Activated CD8-positive, alpha-beta T cell treated with anti-CD3 and anti-CD28 coated beads for 36 hours (primary cell): Measurements from ENCODE around the gene CBX2. TPM values are rescaled to one million over a fixed set of nuclear protein-coding genes. Genes with fewer than 3 reads are reported as not detected.

ENCODE experiments used
- ATAC-seq: fragments of 200-7000 bp; cut with Tn5 transposase; one replicate; pipeline ENCODE4 v1.10.0; 2021; ENCODE audit warnings: mild to moderate bottlenecking, moderate library complexity
- CTCF ChIA-PET: fragments of 350-600 bp; sonication (Branson Sonifier 250); formaldehyde crosslinking; loops from one replicate; lab custom pipeline; 2021; ENCODE audit warnings: antibody characterized with exemption; lab: Charles Lee
- POLR2A ChIA-PET: fragments of 350-600 bp; sonication (Branson Sonifier 250); formaldehyde crosslinking; loops from one replicate; lab custom pipeline; 2021; ENCODE audit warnings: antibody characterized with exemption; lab: Charles Lee
- DNase-seq: peaks from one replicate; pipeline ENCODE4 v3.0.0-alpha.2; 2020
- H3K27ac Mint-ChIP-seq: one replicate; pipeline ENCODE4 v1.8.0; 2021; ENCODE audit warnings: mild to moderate bottlenecking, mixed read lengths
- H3K27me3 Mint-ChIP-seq: one replicate; pipeline ENCODE4 v1.8.0; 2021; ENCODE audit warnings: mixed read lengths
- H3K36me3 Mint-ChIP-seq: one replicate; pipeline ENCODE4 v1.8.0; 2021; ENCODE audit warnings: low read depth, mixed read lengths
- H3K4me1 Mint-ChIP-seq: one replicate; pipeline ENCODE4 v1.8.0; 2021; ENCODE audit warnings: low read depth, mixed read lengths
- H3K4me3 Mint-ChIP-seq: one replicate; pipeline ENCODE4 v1.8.0; 2021; ENCODE audit warnings: mild to moderate bottlenecking, moderate library complexity, mixed read lengths
- H3K9me3 Mint-ChIP-seq: one replicate; pipeline ENCODE4 v1.8.0; 2021; ENCODE audit warnings: mixed read lengths
- intact Hi-C: fragments of 100-400 bp; cut with micrococcal nuclease; formaldehyde crosslinking; loops from one replicate; pipeline ENCODE4 v1.10.0; 2022
- total RNA-seq, 2 experiments: library from RNA; stranded (reverse); gene quantifications; one replicate each; pipeline ENCODE4 v1.2.3, GENCODE V29; 2021
- TF ChIP-seq, protein P1 (sequence below): fragments of 200-600 bp; IDR thresholded peaks from one replicate; pipeline ENCODE4 v1.8.0; 2022; ENCODE audit warnings: antibody characterized with exemption, mild to moderate bottlenecking

CBX2 gene
- total RNA-seq, 2 experiments from 2014 or later: 8.0 to 9.7 TPM

DNA sequence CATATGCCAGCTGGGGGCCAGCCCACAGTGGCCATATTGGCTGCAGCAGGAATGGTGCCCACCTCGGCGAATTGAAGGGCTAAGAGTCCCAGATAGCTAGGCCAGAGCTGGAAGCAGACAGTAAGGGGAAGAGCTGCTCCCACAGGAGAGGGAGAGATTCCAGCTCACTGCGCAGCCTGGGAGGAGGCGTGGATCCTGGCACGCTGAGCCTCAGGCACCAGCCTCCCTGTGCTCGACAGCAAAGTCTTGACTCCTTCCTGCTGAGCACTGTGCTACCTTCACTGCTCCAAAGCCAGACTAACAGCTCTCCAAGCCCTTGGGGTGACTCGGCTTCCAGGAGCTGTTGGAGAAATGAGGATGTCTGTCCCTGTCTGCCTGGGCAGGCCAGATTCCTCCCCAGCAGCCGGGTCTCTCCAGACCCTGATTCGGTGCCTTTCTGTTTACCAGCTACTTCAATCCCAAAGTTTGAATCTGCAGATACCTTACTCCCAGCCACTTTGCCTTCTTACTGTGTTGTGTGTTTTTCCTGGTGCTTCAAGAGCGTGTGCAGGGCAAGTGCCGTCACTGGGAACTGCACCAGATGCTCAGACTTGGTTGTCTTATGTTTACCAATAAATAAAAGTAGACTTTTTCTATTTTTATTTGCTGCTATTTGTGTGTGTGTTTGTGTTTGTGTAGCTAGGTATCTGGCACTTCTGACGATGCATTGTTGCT, 9.1 kb downstream of the CBX2 start:
- H3K9me3 Mint-ChIP-seq: no peaks in the 10 kb centered on the region
- H3K4me3 Mint-ChIP-seq: no peak overlapping the region
- intact Hi-C loops: no loop called here
- TF ChIP-seq, protein P1, sequence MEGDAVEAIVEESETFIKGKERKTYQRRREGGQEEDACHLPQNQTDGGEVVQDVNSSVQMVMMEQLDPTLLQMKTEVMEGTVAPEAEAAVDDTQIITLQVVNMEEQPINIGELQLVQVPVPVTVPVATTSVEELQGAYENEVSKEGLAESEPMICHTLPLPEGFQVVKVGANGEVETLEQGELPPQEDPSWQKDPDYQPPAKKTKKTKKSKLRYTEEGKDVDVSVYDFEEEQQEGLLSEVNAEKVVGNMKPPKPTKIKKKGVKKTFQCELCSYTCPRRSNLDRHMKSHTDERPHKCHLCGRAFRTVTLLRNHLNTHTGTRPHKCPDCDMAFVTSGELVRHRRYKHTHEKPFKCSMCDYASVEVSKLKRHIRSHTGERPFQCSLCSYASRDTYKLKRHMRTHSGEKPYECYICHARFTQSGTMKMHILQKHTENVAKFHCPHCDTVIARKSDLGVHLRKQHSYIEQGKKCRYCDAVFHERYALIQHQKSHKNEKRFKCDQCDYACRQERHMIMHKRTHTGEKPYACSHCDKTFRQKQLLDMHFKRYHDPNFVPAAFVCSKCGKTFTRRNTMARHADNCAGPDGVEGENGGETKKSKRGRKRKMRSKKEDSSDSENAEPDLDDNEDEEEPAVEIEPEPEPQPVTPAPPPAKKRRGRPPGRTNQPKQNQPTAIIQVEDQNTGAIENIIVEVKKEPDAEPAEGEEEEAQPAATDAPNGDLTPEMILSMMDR: no peak
- CTCF ChIA-PET: interaction anchor here (0.7 to 1.7 kb wide), 5 partner anchors 9 to 212 kb away, joined by 3 to 4 read pairs (median 3); partner anchors contain the start of genes CBX2 and CBX4
- DNase-seq: no peak
- no peak for ATAC-seq
- peaks cover 14% of the 10 kb centered on the region for H3K4me1 Mint-ChIP-seq
- peaks cover 7% of the 10 kb centered on the region for H3K36me3 Mint-ChIP-seq
- POLR2A ChIA-PET: interaction anchor here (1.8 kb wide), 1 partner anchor 10 kb away, joined by 5 read pairs; the partner anchor contains the start of gene CBX8
- H3K27me3 Mint-ChIP-seq: peaks cover 44% of the 10 kb centered on the region
- no peak overlapping the region for H3K27ac Mint-ChIP-seq

DNA sequence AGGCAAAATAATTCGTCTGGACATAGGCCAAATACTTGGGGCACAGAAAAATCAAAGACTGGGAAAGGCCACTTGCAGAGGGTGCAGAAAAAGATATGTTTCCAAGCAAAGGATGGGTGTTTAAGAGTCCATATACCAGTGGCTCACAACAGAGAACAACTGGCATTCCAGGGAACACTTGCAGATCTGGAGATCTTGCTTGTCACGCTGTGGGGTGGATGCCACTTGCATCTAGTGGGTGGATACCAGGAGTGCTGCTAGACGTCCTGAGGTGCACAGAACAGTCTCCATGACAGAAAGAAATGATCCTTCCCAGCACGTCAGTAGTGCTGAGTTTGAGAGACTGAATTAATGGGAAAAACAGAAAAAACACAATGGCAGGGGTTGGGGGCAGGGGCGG, 10.5 kb downstream of the CBX2 start:
- H3K36me3 Mint-ChIP-seq: peaks cover 2% of the 10 kb centered on the region
- CTCF ChIA-PET: interaction anchor here (0.9 to 2.0 kb wide), 11 partner anchors 8 to 183 kb away, joined by 3 to 14 read pairs (median 5); no protein-coding TSS in a partner anchor

DNA sequence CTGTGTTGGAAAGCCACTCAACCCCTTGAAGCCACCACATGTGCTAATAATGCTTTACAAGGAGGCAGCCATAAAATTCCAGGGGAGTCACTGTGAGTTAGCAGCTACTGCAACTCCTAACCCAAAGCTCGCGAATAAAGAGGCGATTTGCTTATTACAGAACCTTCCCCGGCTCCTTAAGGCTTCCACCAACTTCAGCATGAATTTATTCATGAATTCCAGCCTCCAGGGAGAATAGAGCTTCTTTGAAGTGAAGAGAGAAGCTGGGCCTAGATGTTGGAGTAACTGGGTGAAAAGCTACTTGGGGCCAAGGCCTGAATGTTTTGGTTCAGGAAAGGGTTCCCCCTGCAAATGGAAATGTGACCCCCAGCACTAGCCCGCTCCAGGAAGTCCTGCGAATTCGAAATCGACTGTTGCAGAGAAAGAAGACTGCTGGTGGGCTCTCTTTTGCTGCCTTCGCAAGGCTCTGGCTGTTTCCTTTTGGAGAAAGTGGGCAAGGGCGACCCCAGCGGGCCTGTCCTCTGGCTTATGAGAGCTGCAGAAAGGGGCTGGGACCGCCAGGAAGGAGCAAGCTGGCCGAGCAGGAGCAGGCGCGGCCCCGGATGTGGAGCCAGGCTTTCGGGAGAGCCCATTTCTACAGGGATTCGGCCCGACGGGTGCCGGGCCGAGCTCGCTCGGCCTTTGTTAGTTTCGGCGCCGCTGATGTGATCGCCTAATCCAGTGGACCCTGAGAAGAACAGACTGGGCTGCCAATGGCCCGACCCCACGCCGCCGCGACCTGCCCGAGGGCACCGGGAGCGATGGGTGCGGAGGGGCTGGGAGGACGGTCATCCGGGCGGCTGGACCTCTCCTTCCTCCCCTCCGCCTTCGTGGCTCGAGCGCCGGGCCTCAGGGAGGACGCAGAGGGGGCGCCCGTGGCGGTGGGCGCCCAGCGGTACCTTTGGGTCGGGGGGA, 11.3 kb downstream of the CBX2 start:
- CTCF ChIA-PET: interaction anchor here (0.6 to 2.0 kb wide), 23 partner anchors 9 to 219 kb away, joined by 3 to 14 read pairs (median 4); no protein-coding TSS in a partner anchor
- ATAC-seq: no peak
- intact Hi-C loops: no loop called here
- POLR2A ChIA-PET: interaction anchor here (1.8 kb wide), 1 partner anchor 12 kb away, joined by 4 read pairs; no protein-coding TSS in a partner anchor
- Mint-ChIP-seq H3K4me3 (no peak overlapping the region), H3K27me3 (peaks cover 44% of the 10 kb centered on the region), H3K36me3 (no peaks in the 10 kb centered on the region), H3K4me1 (peaks cover 7% of the 10 kb centered on the region), H3K27ac (no peak overlapping the region), H3K9me3 (no peaks in the 10 kb centered on the region)
- TF ChIP-seq, protein P1: no peak
- DNase-seq: no peak

More for the DNA sequence above, 10.5 kb downstream of the CBX2 start:
- ATAC-seq (no peak), DNase-seq (no peak)
- H3K4me3 Mint-ChIP-seq: no peak overlapping the region
- TF ChIP-seq, protein P1: no peak
- intact Hi-C loops: no loop called here
- H3K9me3 Mint-ChIP-seq: no peaks in the 10 kb centered on the region
- H3K27me3 Mint-ChIP-seq: peaks cover 41% of the 10 kb centered on the region
- peaks cover 7% of the 10 kb centered on the region for H3K4me1 Mint-ChIP-seq
- H3K27ac Mint-ChIP-seq: no peak overlapping the region
- POLR2A ChIA-PET: no interaction called here

DNA sequence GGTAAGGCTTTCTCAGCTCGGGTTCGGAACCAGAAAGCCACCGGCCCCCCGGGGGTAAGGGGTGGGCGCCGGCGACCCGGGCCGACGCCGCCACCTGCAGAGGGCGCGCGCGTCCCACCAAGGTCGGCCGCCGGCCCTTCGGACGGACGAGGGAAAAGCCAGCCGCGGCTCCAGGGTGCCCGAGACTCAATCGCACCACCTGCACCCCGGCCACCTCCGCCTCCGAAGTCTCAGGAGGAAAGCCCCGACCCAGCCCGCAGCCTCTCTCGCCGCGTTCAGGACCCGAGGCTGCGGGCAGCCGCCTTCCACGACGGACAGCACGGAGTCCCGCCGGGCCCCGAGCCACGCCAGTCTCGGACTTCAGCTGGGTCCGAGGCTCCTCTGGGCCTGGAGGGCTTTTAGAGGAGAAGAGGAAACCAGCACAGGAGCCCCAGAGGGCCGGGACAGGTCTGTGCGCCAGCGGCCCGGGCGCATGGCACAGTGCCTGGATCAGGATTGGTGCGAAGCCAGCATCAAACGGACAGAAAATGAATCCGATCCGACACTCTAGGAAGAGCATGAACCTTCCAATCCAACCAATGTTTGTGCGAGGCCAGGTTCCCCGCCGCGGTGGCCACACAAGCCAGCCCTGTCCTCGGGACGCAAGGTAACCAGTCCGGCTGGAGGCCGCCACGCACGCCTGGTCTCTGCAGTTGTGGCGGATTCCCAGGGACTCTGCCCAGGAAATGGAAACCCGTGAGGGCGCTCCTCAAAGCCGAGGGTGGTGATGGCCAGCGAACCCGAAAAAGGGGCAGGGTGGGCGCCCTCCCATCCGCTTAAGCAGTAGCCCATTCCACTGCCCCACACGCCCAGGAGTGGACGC, 12.2 kb downstream of the CBX2 start:
- intact Hi-C loops: no loop called here
- Mint-ChIP-seq H3K4me3 (no peak overlapping the region), H3K36me3 (no peaks in the 10 kb centered on the region), H3K27ac (no peak overlapping the region), H3K27me3 (peaks cover 44% of the 10 kb centered on the region), H3K4me1 (peaks cover 7% of the 10 kb centered on the region), H3K9me3 (no peaks in the 10 kb centered on the region)
- POLR2A ChIA-PET: interaction anchor here (1.2 to 1.8 kb wide), 3 partner anchors 11 to 132 kb away, joined by 3 to 4 read pairs (median 4); no protein-coding TSS in a partner anchor
- peak; percentile 57 for ATAC-seq
- DNase-seq: no peak
- TF ChIP-seq, protein P1: peak; percentile 97
- CTCF ChIA-PET: interaction anchor here (0.7 to 2.0 kb wide), 17 partner anchors 10 to 204 kb away, joined by 3 to 14 read pairs (median 5); no protein-coding TSS in a partner anchor
